Fibroblast of mammary gland (primary cell): ENCODE measurements around the gene PRKN.

Experiments used
- DNase-seq: peaks from one replicate; pipeline ENCODE4 v3.0.0-alpha.2; 2010; ENCODE audit warnings: low read depth
- H3K4me3 ChIP-seq: 2 replicates; pipeline ENCODE4 v1.5.1; 2011; ENCODE audit warnings: low read depth, mild to moderate bottlenecking, low read length, moderate library complexity; ENCODE audit not compliant: control insufficient read depth
- CTCF ChIP-seq: conservative IDR thresholded peaks from 2 replicates; pipeline ENCODE4 v1.5.1; 2011; ENCODE audit warnings: low read depth, low read length, inconsistent platforms; ENCODE audit not compliant: control insufficient read depth, insufficient read depth

Gene PRKN

DNA sequence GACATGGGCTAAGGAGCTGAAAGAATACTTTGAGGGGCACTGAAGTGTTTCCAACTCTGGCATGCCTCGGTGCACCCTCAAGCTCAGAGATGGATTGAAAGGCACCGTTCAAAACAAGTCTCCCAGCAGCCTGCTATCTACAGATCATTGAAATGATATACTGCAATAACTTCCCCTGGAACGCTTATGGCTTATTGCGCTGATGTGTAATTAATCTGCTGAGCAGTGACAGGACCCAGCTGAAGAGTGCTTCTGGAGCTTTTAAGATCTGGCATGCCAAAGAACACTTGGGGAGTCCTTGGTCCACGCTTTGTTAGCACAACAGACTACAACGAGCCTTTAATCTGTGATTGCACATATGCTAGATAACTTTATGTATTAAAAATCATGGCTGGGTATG is 708.2 kb downstream of the PRKN start:
- no peak overlapping the region for H3K4me3 ChIP-seq
- DNase-seq: no peak
- TF ChIP-seq CTCF: no peak

DNA sequence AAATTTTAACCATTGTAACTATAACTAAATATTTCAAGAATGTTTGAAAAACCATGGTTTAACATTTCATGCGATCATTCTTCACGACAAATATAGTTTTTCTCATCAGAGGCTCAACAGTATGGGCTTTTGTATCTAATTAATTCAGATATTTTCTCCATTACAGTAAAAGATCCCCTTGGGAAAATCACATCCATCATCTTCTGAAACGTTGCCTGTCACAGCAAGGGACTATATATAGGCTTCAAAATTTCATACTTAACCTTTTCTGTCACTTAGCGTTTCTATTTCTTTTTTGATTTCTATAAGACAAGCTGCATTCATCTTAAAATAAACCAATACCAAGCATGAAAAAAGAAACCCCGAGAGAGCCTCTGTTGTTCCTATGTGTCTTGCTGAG is 710.0 kb downstream of the PRKN start:
- no peak for DNase-seq
- TF ChIP-seq CTCF: no peak
- no peak overlapping the region for H3K4me3 ChIP-seq

DNA sequence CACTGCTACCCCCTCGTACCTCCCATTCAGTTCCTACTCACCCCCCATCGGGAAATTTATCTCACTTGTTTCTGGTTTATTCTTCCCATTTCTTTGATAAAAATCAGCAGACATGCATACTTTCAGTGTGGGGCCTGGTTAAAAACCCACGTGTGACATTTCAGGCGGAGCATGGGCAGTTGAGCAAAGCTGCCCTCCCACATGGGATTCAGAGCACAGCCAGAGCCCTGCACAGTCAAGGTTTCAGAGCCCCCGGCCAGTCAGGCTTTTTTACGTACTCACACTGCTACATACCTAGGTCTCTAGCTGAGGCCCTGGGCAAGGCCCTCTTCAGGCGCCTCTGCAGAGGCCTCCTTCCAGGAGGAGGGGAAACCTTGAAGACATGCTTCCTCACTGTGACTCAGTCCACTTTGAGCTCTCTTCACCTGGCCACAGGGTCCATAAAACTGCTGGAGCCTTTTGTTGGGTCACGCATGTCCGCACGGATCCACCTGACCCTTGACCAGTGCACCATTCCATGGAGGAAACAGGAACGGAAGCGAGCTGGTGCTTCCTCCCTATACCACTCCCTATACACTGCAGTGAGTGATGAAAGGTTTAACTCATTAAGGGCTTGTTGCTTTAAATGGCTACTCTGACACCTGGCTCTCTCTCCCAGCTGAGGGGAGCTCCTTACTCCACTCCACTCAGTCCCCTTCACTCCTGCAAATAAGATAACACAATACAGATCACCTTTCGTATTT is 713.3 kb downstream of the PRKN start:
- H3K4me3 ChIP-seq: no peak overlapping the region
- TF ChIP-seq CTCF: no peak
- DNase-seq: no peak

GRCh38 chr6:162005372-162005771 is 722.2 kb downstream of the PRKN start:
- DNase-seq: no peak
- no peak overlapping the region for H3K4me3 ChIP-seq
- no peak for TF ChIP-seq CTCF

DNA sequence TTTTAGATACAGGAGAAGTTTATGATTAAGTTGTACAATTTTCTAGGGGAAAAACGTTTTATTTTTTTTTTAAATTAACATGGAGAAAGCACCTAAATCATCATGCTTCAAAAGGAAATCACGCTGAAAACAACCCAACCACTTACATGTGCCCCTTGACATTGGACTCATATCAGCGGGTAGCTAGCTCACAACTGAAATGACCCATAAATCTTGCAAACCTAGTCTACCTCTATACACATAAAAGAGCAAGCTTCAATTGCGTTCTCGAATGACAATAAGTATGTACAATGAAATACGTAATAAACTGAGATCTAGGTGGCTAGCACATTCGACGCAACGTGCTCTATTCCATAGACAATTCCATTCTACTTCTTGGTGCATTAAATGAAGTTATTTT is 730.8 kb downstream of the PRKN start:
- no peak for DNase-seq
- no peak for TF ChIP-seq CTCF
- H3K4me3 ChIP-seq: no peak overlapping the region

- H3K4me3 ChIP-seq: no peak overlapping the region
- TF ChIP-seq CTCF: no peak
- no peak for DNase-seq
These were observed 741.6 kb downstream of the PRKN start for GRCh38 chr6:161985876-161986423.

GRCh38 chr6:161984713-161985112 is 742.9 kb downstream of the PRKN start:
- peak; percentile 1 for DNase-seq
- no peak for TF ChIP-seq CTCF

More at GRCh38 chr6:161984713-161985112, 742.9 kb downstream of the PRKN start:
- H3K4me3 ChIP-seq: no peak overlapping the region
